GM18868 (cell line): ENCODE results near the gene POLR1A.

Experiments used
- ATAC-seq: cut with Tn5 transposase; IDR thresholded peaks from one replicate; pipeline ENCODE4 v1.9.1; 2021; ENCODE audit warnings: mild to moderate bottlenecking, moderate library complexity; ENCODE audit not compliant: unreplicated experiment

The POLR1A gene

DNA sequence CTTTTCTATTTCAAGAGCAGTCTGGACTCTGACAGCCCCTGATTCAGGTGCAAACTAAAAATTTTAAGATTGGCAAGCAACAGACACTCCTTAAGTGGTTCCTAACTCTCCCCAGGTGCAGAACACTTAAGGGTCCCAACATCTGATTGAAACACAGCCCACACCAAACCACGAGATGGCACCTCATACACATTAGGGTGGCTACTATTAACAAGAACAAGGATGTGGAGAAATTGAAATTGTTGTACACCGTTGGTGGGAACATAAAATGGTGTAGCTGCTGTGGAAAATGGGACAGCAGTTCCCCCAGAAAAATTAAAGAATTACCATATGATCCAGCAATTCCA lies 82.3 kb downstream of the POLR1A start:
- ATAC-seq, result peak; percentile 23

DNA sequence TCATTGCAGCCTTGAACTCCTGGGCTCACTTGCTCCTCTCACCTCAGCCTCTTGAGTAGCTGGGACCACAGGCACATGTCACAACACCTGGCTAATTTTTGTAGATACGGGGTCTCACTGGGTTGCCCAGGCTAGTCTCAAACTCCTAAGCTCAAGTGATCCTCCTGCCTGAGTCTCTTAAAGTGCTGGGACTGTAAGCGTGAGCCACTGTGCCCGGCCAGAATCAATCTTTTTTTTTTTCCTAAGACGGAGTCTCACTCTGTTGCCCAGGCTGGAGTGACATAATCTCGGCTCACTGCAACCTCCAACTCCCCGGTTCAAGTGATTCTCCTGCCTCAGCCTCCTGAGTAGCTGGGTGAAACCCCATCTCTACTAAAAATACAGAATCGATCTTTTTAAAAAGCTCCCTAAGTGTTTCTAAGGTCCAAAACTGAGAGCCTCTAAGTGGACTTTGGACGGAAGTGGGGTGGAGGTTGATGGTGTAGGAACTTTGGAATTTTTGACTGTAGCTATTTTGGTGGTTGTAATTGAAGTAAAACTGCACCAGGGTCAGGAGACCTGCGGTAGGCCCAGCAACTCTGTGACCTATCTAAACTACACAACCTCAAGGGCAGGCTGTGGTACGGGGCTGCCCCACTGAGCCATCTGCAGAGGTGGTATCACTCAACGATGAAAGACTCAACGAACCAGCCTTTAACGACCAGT lies 82.9 kb downstream of the POLR1A start:
- peak; percentile 75 for ATAC-seq

DNA sequence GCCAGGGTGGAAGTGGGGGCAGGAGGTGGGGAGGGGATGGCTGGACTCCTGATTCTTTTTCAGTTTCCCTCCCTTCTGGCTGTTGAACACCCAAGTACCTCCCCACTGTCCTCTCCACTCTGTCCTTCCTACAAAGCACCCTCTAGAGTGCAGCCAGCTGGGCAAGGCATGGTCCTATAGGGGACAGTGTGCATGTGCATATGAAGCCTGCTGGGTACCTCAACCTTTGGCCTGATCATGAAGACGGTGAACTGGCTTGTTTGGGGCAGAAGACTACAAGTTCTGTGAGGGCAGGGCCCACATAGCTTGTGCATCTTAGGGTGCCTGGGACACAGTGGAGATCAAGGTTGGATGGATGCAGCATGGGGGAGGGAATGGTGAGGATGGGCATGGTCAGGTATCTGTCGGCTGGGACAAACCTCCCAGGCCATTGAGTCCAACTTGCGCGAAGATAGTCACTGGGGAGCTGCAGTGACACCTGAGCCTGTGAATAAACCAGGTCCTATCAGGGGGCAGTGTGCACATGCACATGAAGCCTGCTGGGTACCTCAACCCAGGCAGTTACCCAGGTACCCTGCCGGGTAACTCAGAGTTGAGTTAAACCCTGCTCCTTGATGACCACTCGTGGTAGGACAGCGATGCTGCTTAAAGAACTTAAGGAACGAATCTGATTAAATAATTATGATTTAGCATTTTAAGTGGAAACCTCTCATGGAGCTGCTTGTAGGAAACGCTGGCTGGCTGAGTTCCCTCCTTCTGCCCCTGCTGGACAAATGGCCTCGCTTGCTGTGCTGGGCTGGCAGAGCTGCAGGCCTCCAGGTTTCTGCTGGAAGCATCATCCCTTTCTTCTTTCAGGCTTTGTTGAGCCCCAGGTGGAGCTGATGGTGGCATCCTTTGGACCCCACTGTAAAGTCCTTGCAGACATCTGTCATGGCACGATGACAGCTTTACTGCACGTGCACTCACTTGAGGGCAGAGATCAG lies 84.0 kb downstream of the POLR1A start:
- ATAC-seq, result no peak

DNA sequence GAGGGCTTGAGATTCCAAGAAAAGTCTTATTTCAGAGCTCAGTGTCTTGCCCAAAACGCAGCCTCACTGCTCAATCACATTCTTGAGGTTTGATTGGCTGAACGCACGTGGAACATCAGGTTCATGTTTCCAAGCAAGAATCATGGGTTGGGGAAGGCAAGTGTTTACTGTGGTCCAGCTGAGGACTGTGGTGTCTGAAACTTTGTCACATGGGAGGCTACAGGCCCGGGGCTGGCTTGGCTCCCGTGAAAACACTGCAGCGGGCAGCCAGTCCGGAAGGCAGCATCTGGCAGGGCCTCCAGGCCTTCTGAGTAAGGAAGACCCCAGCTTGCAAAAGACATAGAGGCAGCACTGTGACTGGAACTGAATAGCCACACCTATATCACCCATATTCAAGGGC lies 84.7 kb downstream of the POLR1A start:
- no peak for ATAC-seq

DNA sequence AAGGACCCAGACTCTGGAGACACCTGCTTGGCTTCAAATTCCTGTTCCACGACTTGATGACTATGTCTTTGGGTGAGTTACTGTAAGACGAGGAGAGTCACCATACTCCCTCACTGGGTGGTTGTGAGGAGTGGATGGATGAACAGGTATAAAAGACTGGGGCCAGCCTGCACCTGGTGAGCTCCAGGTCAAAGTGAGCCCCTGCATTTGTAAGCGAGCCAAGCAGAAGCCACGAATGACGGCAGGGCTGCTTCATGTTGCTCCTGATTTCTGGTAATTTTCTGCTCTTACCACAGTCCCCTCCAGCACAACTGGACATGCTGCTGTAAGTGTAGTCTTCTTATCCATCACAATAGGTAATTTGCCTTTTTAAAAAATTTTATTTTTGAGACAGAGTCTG lies 86.6 kb downstream of the POLR1A start:
- ATAC-seq, result no peak

DNA sequence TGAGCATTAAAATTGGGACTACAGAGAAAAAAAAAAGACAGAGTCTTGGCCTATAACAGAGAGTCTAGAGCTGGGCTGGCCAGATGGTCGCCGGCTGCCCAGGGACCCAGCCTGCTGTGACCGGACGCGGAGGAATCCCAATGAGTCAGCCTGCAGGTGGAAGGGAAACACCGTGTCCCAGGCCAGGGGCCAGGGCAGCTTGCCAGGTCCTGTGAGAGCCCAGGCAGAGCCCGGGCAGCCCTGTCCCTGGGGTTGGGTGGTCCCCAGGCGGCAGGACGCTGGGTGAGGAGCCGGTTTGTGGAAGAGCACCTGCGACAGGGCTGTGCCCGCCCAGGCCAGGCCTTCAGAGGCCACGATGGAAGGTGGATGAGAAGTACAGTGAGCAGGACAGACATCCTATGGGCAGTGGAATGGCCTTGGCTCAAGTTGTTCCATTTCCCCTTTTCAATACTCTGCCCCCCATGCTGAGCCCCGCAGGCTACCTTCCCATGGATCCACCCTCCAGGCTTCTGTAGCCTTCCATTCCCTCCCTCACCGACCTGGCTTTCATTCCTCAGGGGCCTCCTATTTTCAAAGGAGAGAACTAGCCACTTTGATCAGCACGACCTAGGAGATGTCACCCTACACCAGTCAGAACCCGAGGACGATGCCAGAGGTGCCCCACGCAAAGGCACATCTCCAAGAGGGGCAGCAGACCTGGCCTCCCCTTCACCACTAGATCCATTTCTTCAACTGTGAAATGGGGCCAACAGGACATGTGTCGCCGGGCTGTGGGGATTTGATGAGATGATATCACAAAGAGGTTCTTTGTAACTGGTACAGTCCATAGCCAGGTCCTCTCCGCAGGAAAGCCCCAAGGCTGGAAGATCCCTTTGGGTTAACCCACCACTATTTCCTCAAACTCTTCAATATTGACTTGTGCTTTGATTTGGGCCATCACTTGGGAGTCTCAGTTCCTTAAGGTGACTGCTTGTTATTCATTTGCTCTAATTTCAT lies 87.5 kb downstream of the POLR1A start:
- peak; percentile 45 for ATAC-seq

DNA sequence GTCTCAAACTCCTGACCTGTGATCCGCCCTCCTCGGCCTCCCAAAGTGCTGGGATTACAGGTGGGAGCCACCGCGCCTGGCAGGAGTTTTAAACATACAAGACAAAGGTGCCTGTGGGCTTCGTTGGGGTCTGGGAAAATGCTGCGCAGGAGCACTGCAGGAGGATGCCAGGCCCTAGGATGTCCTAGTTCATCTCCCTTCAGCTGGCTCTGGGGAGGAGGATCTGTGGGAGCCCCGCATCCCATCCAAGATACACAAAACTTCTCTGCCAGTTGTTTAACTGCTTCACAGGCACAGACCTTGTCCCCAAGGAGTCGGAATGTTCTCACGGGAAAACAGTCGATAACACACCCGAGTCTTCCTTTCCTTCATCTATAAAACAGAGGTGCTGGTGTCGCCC lies 89.1 kb downstream of the POLR1A start:
- no peak for ATAC-seq

DNA sequence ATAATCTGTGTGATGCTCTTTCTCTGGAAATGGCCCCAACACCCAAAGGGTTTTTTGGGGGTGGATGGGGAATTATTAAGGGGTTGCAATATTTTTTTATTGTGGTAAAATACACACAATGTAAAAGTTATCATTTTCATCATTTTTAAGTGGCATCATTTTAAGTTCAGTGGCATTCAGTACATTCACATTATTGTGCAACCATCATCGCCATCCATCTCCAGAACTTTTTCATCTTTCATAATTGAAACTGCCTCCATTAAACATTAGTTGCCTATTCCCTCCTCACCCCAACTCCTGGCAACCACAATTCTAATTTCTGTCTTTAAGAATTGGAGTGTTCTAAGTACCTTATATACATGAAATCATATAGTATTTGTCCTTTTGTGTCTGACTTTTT lies 90.0 kb downstream of the POLR1A start:
- ATAC-seq, result no peak

DNA sequence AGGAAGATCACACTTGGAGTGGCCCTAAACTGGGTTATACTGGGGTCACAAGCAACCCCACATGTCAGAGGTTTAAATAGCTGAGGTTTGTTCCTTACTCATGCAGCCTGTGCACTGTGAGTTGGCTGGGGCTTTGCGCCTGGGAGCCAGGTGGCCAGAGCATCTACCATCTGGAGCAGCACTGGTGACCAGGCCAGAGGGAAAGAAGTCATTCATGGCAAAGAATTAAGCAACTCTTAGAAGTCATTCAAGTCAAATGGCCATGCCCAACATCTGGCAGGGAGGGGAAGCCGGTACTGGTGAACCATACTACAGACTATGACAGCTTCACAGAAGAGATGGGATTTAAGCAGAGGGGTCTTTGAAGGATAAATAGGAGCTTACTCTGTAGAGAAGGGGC lies 90.7 kb downstream of the POLR1A start:
- no peak for ATAC-seq

DNA sequence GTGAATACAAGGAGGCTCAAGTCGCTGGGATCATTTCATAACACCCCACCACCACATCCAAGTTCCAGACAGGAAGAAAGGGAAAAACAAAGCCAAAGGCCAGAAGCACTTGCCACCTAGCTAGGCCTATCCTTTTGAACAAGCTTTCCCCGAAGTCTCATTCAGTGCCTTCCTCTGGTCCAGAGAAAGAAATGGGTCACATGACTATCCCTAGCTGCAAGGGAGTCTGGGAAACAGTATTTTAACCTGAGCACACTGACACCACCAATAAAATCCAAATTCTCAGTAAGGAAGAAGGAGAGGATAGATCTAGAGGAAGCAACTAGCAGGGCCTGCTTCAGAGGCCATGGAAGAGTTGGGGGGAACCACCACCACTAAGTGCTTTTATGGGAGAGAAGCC lies 91.2 kb downstream of the POLR1A start:
- no peak for ATAC-seq

DNA sequence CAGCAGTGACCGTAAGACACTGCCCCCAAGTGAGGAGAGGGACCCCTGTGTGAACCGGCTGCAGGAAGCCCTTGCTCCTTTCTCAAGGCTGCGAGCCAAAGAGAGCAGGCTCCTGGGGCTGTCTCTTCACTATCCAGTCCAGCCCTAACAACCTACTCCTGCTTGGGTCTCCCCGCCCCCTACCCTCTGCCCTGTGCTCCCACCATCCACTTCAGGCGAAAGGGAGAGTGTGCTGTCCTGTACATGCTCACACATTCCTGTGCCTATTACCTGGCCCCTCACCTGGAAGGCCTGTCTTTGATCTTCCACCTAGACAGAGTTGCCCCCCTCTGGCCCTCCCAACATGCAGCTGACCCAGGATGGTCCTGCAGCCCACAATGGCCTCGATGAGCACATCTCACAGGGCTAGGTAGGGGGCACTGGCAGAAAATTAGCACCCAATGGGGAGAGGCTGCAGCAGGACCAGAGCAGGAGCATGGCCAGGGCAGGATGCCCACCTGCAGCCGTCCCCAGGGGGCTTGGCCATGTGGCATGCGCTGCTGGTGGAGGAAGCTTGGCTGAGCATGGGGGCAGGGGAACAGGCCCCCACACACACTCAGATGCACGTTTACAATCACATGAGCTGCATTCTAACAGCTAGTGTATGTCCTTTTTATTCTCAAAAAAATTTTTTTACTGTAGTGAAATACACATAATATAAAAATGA lies 93.5 kb downstream of the POLR1A start:
- ATAC-seq, result no peak

DNA sequence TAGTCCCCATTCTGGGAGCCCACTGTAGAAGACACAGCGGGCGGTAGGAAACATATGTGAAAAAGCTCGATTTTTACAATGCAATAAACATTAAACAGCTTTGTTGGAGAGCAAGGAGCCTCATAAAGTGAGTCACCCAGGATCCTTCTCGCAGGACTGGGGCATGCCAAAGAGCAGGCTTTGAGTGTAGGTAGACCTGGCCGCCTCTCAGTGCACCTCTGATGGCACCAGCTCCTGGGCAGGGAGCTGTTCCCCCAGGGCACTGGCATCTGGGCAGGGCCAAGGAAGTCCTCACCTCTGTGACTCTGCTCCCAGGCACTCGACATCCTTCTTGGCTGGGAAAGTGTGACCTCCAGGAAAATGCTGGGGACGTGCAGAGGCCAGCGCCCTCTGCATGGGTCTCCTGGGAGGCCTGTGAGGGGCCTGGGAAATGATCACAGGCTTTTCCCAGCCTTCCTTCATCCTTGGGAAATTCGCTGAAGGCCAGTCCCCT lies 94.2 kb downstream of the POLR1A start:
- no peak for ATAC-seq

DNA sequence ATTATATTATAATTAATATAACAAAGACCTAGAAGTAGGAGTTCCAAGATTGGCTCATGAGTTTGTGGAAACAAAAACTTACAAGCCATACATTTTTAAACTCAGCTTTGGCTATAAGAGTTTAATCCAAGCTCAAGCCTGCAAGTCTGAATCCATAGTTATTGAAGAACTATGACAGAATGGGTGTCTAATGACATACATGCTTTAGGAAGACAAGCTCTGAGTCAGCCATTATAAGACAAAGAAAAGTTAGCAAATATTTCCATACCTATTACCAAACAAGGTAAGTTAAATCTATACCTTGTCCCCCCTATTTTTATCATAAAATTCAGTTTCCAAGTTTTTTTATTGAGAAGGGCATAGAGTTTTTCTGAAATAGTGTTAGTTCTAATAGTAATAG lies 95.6 kb downstream of the POLR1A start:
- no peak for ATAC-seq

DNA sequence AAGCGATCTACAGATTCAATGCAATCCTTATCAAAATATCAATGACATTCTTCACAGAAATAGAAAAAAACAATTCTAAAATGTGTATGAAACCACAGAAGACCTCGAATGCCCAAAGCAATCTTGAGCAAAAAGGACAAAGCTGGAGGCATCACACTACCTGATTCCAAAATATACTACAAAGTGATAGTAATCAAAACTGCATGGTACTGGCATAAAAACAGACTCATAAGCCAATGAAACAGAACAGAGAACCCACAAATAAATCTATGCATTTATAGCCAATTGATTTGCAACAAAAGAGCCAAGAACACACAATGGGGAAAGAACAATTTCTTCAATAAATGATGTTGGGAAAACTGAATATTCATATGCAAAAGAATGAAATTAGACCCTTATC lies 99.2 kb downstream of the POLR1A start:
- ATAC-seq, result no peak

DNA sequence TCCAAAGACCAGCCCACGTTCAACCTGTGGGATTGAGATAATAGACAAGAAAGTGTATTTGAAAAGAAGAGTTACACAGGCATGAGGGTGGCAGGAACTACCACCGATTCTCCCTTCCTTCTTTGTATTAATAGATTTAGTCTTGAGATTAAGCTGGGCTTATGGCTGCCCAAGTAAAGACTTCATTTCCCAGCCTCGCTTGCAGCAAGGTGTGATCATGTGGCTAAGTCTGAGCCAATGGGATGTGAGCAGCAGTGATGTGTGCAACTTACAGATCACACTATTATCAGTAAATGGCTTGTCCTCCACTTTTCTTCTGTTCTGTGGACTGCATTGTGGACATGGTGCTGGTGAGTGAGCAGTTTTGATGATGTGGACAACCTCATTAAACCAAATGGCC lies 101.7 kb downstream of the POLR1A start:
- ATAC-seq, result no peak

DNA sequence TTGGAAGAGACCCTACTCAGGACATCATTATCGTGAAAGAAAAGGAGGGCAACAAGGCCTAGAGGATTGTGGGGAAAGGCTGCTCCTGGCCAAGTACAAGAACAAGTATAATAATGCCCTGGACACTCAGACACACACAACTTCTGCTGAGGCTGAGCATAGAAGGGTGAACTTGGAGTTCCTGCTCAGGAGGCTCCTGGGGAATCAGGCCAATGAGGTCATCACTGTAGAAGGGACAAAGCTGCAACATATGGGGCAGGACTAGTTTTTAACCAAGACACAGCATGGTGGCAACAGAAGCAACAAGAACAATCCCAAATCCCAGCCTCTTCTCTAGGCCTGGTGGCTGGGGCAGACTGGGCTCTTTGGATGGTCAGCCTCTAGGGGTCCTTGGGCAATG lies 102.6 kb downstream of the POLR1A start:
- ATAC-seq, result no peak

DNA sequence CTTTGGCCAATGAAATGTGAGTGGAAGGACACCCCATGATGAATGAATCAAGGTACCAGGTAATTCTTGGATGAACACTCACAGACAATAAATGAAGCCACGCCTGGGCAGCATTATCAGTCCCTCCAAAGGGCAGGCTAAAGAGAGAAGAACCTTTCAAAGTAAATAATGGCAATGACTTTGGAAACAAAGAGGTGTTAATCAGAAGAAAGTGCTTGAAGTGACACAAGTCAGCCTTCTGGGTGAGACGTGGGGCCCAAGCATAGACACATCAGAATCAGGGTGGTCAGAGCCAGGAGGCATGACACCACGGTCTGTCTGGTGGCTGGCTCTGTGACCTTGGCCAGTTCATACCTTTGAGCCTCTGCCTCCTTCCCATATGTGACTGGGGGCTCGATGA lies 103.3 kb downstream of the POLR1A start:
- ATAC-seq, result no peak

DNA sequence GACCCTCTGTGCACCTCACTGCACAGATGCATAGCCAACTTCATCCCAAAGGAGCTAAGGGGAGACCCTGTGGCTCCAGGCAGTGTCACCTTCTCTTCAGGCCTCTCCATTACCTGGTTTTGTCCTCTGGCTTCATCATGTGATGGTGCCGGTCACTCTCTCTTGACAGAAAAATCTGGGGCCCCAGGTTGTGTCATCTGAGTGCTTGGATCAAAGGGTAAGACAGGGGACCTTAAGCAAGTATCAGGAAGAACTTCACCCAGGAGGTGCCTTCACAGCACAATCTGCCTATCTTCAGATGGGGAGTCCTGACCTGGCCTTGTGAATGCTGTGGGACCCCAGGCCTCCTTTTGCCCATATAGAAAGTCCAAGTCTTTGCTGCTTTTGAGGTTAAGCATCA lies 104.4 kb downstream of the POLR1A start:
- ATAC-seq, result no peak

DNA sequence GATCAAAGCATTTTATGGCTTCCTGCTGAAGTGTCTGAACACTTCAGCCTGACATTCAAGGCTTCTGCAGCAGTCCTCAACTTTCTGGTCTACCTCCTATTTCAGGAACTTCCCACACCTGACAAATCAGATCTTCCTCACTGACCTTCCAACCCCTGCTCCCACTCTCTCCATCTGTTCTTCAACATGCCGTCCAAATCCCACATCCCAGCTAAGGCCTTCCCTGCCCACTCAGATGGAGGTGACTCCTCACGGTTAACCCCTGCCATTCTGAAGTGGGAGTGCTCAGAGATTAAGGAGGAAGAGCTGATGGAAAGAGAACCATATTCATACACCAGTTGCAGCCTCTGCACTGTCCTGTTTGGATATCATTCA lies 104.8 kb downstream of the POLR1A start:
- ATAC-seq, result no peak
